ENCODE measurements around the gene MYEOV. TPM values are rescaled to one million over a fixed set of nuclear protein-coding genes. Genes with fewer than 3 reads are reported as not detected.

Gene MYEOV
- total and polyA plus RNA-seq, 11 donors: 0.08 to 0.88 (median 0.23) TPM; not detected in 7

GRCh38 chr11:69251639-69252489, 42.1 kb upstream of the MYEOV start:
- H3K27ac ChIP-seq: no peak overlapping the region
- TF ChIP-seq POLR2A (IDR thresholded peaks at IDR 0.05): no peak
- TF ChIP-seq CTCF (IDR thresholded peaks at IDR 0.05): no peak
- DNase-seq (no peak), ATAC-seq (peak in 1 of 4 donors; percentile 9)
- H3K4me1 ChIP-seq: peaks cover 0 to 8% (median 0%) of the 10 kb centered on the region in 12 donors
- no peaks in the 10 kb centered on the region for H3K36me3 ChIP-seq
- H3K4me3 ChIP-seq: no peak overlapping the region
- 59 to 70% (median 66%) methylated on average over 23 to 31 of the region's 31 CpGs for WGBS, 4 donors
- intact Hi-C loops (cut with DNase I): no loop called here
- H3K9me3 ChIP-seq: peaks cover 0 to 15% (median 0%) of the 10 kb centered on the region in 12 donors
- H3K27me3 ChIP-seq: no peaks in the 10 kb centered on the region

- H3K27ac ChIP-seq: no peak overlapping the region
- H3K4me3 ChIP-seq: no peak overlapping the region
- intact Hi-C loops (cut with DNase I): no loop called here
- peaks cover 0 to 8% (median 0%) of the 10 kb centered on the region in 12 donors for H3K4me1 ChIP-seq
- ATAC-seq: no peak
- TF ChIP-seq CTCF (IDR thresholded peaks at IDR 0.05) (no peak), POLR2A (IDR thresholded peaks at IDR 0.05) (no peak)
- whole genome bisulfite sequencing, 4 donors: 69 to 77% (median 76%) methylated on average over 9 of the region's 9 CpGs
- no peak for DNase-seq
- H3K9me3 ChIP-seq: peaks cover 0 to 15% (median 0%) of the 10 kb centered on the region in 12 donors
- H3K27me3 ChIP-seq: no peaks in the 10 kb centered on the region
- no peaks in the 10 kb centered on the region for H3K36me3 ChIP-seq
These were observed 41.5 kb upstream of the MYEOV start for GRCh38 chr11:69252490-69252837.

- Histone ChIP-seq H3K4me1 (peaks cover 0 to 8% (median 0%) of the 10 kb centered on the region in 12 donors), H3K27me3 (no peaks in the 10 kb centered on the region), H3K9me3 (peaks cover 0 to 15% (median 0%) of the 10 kb centered on the region in 12 donors), H3K27ac (no peak overlapping the region), H3K36me3 (no peaks in the 10 kb centered on the region), H3K4me3 (no peak overlapping the region)
- no peak for ATAC-seq
- intact Hi-C loops (cut with DNase I): no loop called here
- no peak for DNase-seq
- no peak for TF ChIP-seq CTCF (IDR thresholded peaks at IDR 0.05)
- TF ChIP-seq POLR2A (IDR thresholded peaks at IDR 0.05): no peak
These were observed 40.9 kb upstream of the MYEOV start for GRCh38 chr11:69253028-69253427.

- Histone ChIP-seq H3K4me3 (no peak overlapping the region), H3K4me1 (peaks cover 0 to 2% (median 0%) of the 10 kb centered on the region in 12 donors), H3K36me3 (no peaks in the 10 kb centered on the region), H3K27me3 (no peaks in the 10 kb centered on the region), H3K9me3 (peaks cover 0 to 26% (median 0%) of the 10 kb centered on the region in 12 donors), H3K27ac (no peak overlapping the region)
- ATAC-seq: no peak
- 76 to 88% (median 82%) methylated on average over 5 of the region's 5 CpGs for WGBS, 4 donors
- intact Hi-C loops (cut with DNase I): no loop called here
- no peak for DNase-seq
- TF ChIP-seq POLR2A (IDR thresholded peaks at IDR 0.05) (no peak), CTCF (IDR thresholded peaks at IDR 0.05) (no peak)
These were observed 36.8 kb upstream of the MYEOV start for GRCh38 chr11:69257134-69257533.

Measured in heart left ventricle (tissue), 16 donors.